Breast epithelium (tissue), 4 donors: ENCODE data around the gene RHAG. TPM values are rescaled to one million over a fixed set of nuclear protein-coding genes. Genes with fewer than 3 reads are reported as not detected.
"Not testable (repeated sequence)": the region's sequence is repeated elsewhere in the genome, so short reads cannot be mapped to it uniquely, and the experiment has no call there.

Experiments
- DNase-seq, 2 donors: peaks; one replicate each; pipeline ENCODE4 v3.0.0-alpha.2; 2019; ENCODE audit warnings: low spot score in 2 of 2
- H3K27ac ChIP-seq, 2 donors: fragments of 200-600 bp; sonication (generic) in 1 of 2; one replicate each; pipeline ENCODE4 v1.5.1; 2016 to 2019; ENCODE audit warnings: mild to moderate bottlenecking in 1 of 2
- H3K27me3 ChIP-seq, 2 donors: fragments of 200-600 bp; sonication (generic) in 1 of 2; one replicate each; pipeline versions ENCODE4 v1.5.1 to v1.6.0; 2017 to 2019; ENCODE audit warnings: control low read depth in 1 of 2, mild to moderate bottlenecking in 1 of 2
- H3K36me3 ChIP-seq: fragments of 200-600 bp; one replicate; pipeline ENCODE4 v1.5.1; 2019
- H3K4me1 ChIP-seq, 2 donors: fragments of 200-600 bp; sonication (generic); one replicate each; pipeline ENCODE4 v1.5.1; 2016 to 2019; ENCODE audit warnings: control low read depth in 1 of 2
- H3K4me3 ChIP-seq, 3 donors: fragments of 200-600 bp; sonication (generic); 1 replicate in 2 of 3; 2 replicates in 1 of 3; pipeline ENCODE4 v1.5.1; 2016 to 2019; ENCODE audit warnings: mild to moderate bottlenecking in 3 of 3, moderate library complexity in 2 of 3
- H3K9me3 ChIP-seq, 2 donors: fragments of 200-600 bp; sonication (generic) in 1 of 2; one replicate each; pipeline ENCODE4 v1.5.1; 2016 to 2019; ENCODE audit warnings: control low read depth in 1 of 2
- CTCF ChIP-seq, 3 donors: fragments of 450-650 bp; IDR thresholded peaks; one replicate each; pipeline ENCODE4 v1.5.1; 2016 to 2017; ENCODE audit warnings: antibody characterized with exemption in 3 of 3, mild to moderate bottlenecking in 3 of 3, moderate library complexity in 3 of 3
- POLR2A ChIP-seq: fragments of 450-650 bp; IDR thresholded peaks from one replicate; pipeline ENCODE4 v1.6.1; 2016; ENCODE audit warnings: antibody characterized with exemption, mild to moderate bottlenecking, moderate library complexity
- POLR2AphosphoS5 ChIP-seq, 3 donors: sonication (generic); formaldehyde crosslinking; IDR thresholded peaks; one replicate each; pipeline ENCODE4 v1.6.1; 2017; ENCODE audit warnings: antibody characterized with exemption in 3 of 3
- intact Hi-C: fragments of 100-400 bp; cut with DNase I; formaldehyde crosslinking; loops from one replicate; pipeline ENCODE4 v1.15.1; 2023; ENCODE audit warnings: low total_unique reads
- total RNA-seq, 3 donors: library from RNA; depleted of rRNA; stranded (reverse); fragments of >200 nt; gene quantifications; one replicate each; pipeline ENCODE4 v1.1.0, GENCODE V29; 2016

RHAG gene
- total RNA-seq, 3 donors from 2014 or later = not detected

GRCh38 chr6:49633541-49633940 lies 3.1 kb downstream of the RHAG start:
- Histone ChIP-seq H3K4me1 (no peaks in the 10 kb centered on the region), H3K4me3 (no peak overlapping the region), H3K27me3 (no peaks in the 10 kb centered on the region), H3K36me3 (no peaks in the 10 kb centered on the region), H3K27ac (no peak overlapping the region), H3K9me3 (no peaks in the 10 kb centered on the region)
- no peak for DNase-seq
- TF ChIP-seq CTCF (IDR thresholded peaks at IDR 0.05) = no peak
- intact Hi-C loops = no loop called here

- Histone ChIP-seq H3K36me3 (no peaks in the 10 kb centered on the region), H3K27ac (no peak overlapping the region), H3K4me1 (no peaks in the 10 kb centered on the region), H3K4me3 (no peak overlapping the region), H3K9me3 (no peaks in the 10 kb centered on the region), H3K27me3 (no peaks in the 10 kb centered on the region)
- TF ChIP-seq CTCF (IDR thresholded peaks at IDR 0.05) (no peak), POLR2AphosphoS5 (IDR thresholded peaks at IDR 0.05) (no peak), POLR2A (no peak)
- no peak for DNase-seq
- intact Hi-C loops = no loop called here
Measured at GRCh38 chr6:49632727-49633126, 3.9 kb downstream of the RHAG start.

- H3K9me3 ChIP-seq, intact Hi-C loops, H3K27ac ChIP-seq, H3K4me3 ChIP-seq, H3K4me1 ChIP-seq, H3K27me3 ChIP-seq, DNase-seq, H3K36me3 ChIP-seq: not testable (repeated sequence)
Measured at GRCh38 chr6:49629485-49630088, 7.1 kb downstream of the RHAG start.

GRCh38 chr6:49626811-49627210 lies 9.8 kb downstream of the RHAG start:
- H3K27ac ChIP-seq = no peak overlapping the region
- no peaks in the 10 kb centered on the region for H3K27me3 ChIP-seq
- TF ChIP-seq POLR2A (no peak), CTCF (IDR thresholded peaks at IDR 0.05) (no peak)
- H3K36me3 ChIP-seq = no peaks in the 10 kb centered on the region
- intact Hi-C loops = no loop called here
- no peaks in the 10 kb centered on the region for H3K9me3 ChIP-seq
- H3K4me3 ChIP-seq = no peak overlapping the region
- no peak for DNase-seq
- H3K4me1 ChIP-seq = no peaks in the 10 kb centered on the region

GRCh38 chr6:49618257-49618656 lies 18.4 kb downstream of the RHAG start:
- H3K27ac ChIP-seq = no peak overlapping the region
- TF ChIP-seq POLR2AphosphoS5 (IDR thresholded peaks at IDR 0.05) = no peak
- no peak for TF ChIP-seq POLR2A
- TF ChIP-seq CTCF (IDR thresholded peaks at IDR 0.05) = no peak
- H3K4me3 ChIP-seq = no peak overlapping the region
- intact Hi-C loops = no loop called here
- DNase-seq = no peak
- no peaks in the 10 kb centered on the region for H3K4me1 ChIP-seq
- H3K27me3 ChIP-seq = no peaks in the 10 kb centered on the region
- no peaks in the 10 kb centered on the region for H3K36me3 ChIP-seq
- H3K9me3 ChIP-seq = no peaks in the 10 kb centered on the region

GRCh38 chr6:49614144-49614543 lies 22.5 kb downstream of the RHAG start:
- not testable (repeated sequence) for H3K4me1 ChIP-seq, H3K36me3 ChIP-seq

More at GRCh38 chr6:49614144-49614543, 22.5 kb downstream of the RHAG start:
- H3K27me3 ChIP-seq, H3K9me3 ChIP-seq, intact Hi-C loops, H3K4me3 ChIP-seq, H3K27ac ChIP-seq, DNase-seq: not testable (repeated sequence)
